NCI-H187 treated with DMSO at 0.1 percent for 48 hours (cell line): Measurements from ENCODE around the gene C20orf204.
A peak's percentile ranks its signal among the peaks of the same experiment; 100 is the strongest.
"Not testable (repeated sequence)": the region's sequence is repeated elsewhere in the genome, so short reads cannot be mapped to it uniquely, and the experiment has no call there.

Source experiments
- DNase-seq: peaks from one replicate; lab custom pipeline; 2025; lab: John Stamatoyannopoulos, UW

The C20orf204 gene, protein sequence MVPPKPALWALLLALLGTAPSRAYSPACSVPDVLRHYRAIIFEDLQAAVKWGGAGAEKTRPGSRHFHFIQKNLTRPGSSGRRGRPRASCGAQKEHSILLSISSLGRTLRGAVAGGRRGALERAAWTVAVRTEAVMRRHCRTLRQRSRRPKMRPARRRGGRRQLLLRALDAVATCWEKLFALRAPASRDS

DNA sequence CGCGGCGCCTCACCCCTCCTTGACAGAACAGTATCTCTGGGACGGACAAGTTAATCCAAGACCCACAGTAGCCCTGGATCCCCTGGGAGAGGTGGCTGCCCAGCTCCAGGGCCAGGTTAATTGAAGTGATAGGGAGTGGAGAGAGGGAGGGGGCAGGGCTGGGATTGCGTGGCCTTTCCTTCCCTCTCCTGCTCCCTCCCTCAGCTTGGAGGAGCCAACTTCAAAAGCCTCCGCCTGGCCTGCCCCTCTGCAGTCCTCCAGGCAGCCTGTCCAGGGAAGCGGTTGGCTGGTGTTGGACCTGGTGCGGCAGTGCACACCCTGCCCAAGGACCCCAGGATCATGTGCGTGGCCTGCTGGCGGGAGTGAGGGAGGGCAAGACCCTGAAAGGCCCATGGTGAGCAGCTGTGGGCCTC lies at the start of gene C20orf204:
C20orf204 (plus strand) TSS at position 250 of the 413 bp plus-strand sequence; CDS start at position 392, 142 bp downstream.
- no peak for DNase-seq

DNA sequence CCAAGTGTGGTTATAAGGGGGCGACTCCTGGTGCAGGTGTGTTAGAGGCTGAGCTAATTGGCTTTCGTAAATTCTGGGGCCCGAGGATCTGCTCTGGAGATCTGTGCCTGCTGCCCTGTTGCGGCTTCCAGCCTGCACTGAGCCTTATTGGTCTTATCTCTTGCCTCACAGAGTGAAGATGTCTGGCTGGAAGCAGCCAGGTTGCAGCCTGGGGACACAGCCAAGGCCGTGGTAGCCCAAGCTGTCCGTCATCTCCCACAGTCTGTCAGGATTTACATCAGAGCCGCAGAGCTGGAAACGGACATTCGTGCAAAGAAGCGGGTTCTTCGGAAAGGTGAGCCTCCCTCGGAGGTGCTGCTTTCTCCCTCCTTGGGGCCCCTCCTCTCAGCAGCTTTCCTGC lies 35.1 kb upstream of the C20orf204 start:
- DNase-seq: no peak

DNA sequence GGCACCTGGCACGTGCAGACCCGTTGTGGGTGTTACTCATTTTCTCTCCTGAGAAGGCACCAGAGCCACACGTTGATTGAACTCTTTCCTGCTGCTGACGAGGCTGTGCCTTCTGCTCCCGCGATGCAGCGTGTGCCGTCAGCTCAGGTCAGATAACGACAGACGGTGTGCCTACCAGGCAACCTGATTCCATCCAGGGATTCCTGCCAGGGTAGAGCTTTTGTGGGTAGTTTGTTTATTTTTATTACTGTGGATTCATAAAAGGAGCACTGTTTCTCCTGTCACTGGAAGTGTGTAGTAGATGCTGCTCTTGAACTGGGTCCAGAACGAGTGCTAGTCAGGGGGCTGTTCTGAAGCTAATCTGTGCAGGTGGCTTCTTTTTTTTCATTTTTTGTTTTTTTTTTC lies 34.4 kb upstream of the C20orf204 start:
- DNase-seq: peak; percentile 33

DNA sequence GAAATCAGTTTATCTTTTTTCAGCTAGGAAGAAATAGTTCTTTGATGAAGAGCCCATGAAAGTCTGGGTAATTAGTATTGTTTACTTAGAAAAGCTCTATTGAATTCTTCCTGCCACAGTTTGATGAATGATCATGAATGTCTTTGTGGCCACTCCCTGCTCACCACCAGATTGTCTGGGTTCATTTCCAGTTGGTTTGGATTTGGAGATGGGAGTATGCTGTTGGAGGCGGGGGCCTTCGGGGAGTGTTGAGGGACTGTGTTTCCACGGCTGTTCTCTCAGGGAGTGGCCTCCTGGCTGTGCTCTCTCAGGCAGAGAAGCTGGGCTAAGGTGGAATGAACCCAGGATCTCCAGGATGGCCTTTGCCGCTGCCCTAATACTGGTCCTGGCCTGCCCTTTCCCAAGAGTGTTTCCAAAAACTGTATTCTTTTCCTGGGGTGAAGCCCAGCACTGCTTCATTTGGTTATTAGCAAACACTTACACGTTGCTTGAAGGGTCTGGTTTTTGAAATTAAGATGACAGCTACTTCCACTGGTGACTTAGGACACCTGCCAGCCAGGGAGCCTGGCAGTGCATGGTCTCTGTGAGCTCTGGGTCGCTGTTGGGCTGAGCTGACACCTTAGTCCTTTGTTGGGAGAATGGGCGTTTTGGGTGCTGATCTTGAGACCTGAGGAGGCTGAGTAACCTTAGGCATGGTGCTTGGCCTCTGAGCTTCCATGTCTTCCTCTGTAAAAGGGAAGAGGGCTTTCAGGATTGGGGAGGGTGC lies 31.8 kb upstream of the C20orf204 start:
- peak; percentile 92 for DNase-seq

DNA sequence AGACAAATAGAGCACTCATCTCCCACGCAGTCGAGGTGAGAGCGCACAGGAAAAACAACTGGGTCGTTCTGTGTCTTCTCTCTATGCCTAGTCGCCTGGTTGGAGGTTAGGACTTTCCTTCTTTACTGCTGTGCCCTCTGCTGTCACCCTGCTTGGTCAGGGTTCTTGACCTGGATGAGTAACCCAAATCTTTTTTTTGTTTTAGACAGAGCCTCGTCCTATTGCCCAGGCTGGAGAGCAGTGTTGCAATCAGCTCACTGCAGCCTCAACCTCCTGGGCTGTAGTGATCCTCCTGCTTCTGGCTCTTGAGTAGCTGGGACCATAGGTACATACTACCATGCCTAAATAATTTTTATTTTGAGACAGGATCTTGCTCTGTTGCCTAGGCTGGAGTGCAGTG lies 30.6 kb upstream of the C20orf204 start:
- no peak for DNase-seq

DNA sequence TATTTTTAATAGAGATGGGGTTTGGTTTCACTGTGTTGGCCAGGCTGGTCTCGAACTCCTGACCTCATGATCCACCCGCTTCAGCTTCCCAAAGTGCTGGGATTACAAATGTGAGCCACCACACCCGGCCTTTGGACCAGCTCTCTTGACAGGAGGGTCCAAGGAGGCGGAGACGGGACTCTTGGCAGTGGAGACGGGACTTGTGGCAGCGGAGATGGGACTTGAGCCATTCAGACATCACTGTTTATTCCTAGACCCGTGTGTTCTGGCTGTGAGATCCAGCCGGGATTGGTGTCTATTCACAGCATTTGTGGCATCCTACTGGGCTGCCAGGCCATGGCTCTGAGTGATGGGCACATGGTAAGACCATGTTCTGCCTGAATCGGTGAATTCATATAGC lies 29.5 kb upstream of the C20orf204 start:
- no peak for DNase-seq

DNA sequence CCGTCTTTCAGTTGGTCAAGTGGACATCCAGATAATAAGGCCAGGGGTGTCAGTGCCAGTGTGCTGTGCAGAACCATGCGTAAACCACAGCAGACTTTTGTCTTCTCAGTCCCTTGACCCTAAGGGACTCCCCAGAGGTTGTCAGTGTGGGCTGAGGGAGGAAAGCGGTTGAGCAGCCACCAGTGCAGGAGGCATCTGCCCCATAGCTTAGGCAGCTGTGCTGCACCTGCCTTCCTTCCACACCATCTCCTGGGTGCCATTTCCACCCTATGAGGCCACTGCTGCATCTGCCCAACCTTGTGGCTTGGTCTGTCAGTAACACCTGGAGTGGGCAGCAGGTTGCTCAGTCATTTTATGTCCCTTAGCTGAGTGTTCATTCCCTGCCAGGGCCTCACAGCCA lies 29.1 kb upstream of the C20orf204 start:
- no peak for DNase-seq

DNA sequence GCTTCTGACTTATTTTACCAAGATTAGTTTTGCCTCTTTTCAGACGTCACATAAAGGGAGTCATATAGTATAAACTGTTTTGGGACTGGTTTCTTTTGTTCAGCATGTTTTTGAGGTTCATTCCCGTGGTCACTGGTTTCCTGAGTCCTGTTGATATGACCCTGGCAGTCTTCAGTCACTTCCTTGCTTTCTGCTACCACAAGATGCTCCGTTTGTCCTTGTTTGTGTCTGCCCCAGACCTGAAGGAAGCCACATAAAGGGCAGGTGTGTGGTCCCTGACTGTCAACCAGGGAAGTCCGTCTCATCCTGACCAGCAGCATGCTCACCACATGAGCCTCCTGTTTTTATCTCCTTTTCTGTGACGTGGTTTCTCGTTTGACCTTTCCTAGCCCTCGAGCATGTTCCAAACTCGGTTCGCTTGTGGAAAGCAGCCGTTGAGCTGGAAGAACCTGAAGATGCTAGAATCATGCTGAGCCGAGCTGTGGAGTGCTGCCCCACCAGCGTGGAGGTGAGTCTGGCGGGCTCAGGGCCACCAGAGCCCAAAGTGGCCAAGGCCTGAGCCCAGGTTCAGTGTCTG lies 26.1 kb upstream of the C20orf204 start:
- DNase-seq: no peak

DNA sequence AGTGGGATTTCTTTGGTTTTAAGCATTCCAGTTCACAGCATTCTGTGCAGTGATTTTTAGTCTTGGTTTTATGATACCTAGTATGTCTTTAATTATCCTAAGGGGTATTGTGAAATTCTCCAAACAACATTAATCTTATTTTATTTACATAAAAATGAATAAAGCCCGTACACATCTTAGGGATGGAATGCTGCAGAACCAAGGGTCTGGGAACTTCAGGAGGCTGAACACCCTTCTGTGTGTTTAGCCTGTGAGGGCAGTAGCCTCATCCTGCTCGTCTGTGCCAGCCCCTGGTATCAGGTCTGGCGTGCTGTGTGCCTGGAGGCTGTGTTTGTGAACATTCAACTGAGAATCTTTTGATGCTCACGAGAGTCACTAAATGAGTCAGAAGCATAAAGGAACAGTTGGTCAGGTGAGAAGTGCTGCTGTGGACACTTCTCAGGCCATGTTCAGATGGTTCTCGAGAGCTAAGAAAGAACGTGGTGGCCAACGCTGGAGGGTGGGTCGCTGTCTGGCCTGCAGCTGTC lies 25.2 kb upstream of the C20orf204 start:
- DNase-seq: no peak

DNA sequence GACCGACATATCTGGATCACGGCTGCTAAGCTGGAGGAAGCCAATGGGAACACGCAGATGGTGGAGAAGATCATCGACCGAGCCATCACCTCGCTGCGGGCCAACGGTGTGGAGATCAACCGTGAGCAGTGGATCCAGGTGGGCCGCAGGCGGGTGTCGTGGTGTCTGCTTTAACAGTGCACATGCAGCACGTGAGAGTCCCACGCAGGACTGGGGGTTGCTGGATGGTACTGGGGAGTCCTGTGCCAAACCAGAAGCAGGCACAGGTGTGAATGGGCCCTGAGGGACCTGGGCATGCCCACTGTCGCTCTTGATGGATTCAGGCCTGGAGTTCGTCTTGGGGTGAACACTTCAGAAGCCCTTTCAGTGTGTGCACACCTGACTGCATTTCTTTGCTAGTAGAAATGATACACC lies 24.6 kb upstream of the C20orf204 start:
- no peak for DNase-seq

DNA sequence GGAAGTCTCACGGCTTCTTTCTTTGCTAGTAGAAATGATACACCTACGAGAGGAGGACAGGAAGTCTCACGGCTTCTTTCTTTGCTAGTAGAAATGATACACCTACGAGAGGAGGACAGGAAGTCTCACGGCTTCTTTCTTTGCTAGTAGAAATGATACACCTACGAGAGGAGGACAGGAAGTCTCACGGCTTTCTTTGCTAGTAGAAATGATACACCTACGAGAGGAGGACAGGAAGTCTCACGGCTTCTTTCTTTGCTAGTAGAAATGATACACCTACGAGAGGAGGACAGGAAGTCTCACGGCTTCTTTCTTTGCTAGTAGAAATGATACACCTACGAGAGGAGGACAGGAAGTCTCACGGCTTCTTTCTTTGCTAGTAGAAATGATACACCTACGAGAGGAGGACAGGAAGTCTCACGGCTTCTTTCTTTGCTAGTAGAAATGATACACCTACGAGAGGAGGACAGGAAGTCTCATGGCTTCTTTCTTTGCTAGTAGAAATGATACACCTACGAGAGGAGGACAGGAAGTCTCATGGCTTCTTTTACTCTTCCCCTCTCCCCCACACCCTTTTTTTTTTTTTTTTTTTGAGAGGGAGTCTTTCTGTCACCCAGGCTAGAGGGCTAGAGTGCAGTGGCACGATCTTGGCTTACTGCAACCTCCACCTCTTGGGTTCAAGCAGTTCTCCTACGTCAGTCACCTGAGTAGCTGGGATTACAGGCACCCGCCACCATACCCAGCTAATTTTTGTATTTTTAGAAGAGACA lies 23.4 kb upstream of the C20orf204 start:
- DNase-seq: not testable (repeated sequence)

DNA sequence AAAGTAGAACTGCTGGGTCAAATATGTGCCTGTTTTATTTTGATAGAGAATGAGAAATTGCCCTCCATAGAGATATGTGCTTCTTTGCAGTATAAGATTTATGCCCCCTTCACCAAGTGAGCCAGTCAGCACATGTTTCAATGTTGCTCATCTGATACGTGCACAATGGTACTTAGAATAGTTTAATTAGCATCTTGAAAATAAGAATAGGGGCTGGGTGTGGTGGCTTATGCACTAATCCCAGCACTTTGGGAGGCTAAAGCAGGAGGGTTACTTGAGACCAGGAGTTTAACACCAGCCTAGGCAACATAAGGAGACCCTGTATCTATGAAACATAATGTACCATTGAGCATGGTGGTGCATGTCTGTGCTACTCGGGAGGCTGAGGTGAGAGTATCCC lies 20.3 kb upstream of the C20orf204 start:
- DNase-seq: no peak

DNA sequence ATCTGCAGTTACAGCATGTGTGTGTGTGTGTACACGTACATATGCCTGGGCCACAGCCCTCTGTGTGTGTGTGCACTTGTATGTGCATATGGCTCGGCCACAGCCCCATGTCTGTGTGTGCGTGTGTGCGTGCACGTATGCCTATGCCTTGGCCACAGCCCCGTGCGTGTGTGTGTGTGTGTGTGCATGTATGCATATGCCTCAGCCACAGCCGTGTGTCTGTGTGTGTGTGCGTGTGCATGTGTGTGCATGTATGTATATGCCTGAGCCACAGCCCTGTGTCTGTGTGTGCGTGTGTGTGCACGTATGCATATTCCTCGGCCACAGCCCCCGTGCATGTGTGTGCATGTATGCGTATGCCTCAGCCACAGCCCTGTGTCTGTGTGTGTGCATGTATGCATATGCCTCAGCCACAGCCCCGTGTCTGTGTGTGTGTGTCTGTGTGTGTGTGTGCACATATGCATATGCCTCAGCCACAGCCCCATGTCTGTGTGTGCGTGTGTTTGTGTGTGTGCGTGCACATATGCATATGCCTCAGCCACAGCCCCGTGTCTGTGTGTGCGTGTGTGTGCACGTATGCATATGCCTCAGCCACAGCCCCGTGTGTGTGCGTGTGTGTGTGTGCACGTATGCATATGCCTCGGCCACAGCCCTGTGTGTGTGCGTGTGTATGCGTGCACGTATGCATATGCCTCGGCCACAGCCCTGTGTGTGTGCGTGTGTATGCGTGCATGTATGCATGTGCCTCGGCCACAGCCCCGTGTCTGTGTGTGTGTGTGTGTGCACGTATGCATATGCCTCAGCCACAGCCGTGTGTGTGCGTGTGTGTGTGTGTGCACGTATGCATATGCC lies 14.6 kb upstream of the C20orf204 start:
- no peak for DNase-seq

DNA sequence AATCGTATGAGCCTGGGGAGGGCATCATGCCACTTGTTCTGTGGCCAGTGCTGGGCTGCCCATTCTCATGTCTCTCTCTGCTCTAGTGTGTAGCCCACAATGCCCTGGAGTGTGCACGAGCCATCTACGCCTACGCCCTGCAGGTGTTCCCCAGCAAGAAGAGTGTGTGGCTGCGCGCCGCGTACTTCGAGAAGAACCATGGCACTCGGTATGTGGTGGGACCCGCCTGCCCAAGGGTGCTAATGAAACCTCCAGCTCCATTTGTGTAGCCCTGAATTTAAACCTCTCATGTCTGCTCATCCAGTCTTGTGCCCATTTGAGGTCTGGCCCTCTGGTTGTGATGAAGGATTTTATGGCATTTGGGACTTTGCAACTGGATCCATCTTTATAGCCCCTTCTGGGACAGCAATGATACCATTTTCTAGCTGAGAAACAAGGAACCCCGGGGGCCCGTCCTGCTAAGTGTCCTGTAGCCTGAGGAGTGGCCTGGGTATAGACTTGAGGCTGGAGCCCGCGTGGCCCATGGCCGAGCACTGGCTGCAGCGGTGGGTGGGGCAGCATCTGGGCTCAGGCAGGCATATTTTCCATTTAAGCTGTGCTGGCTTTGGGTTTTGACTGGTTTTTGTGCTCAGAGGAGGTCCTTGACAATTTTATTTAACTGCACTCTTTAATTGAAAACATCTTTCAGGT lies 13.2 kb upstream of the C20orf204 start:
- no peak for DNase-seq

DNA sequence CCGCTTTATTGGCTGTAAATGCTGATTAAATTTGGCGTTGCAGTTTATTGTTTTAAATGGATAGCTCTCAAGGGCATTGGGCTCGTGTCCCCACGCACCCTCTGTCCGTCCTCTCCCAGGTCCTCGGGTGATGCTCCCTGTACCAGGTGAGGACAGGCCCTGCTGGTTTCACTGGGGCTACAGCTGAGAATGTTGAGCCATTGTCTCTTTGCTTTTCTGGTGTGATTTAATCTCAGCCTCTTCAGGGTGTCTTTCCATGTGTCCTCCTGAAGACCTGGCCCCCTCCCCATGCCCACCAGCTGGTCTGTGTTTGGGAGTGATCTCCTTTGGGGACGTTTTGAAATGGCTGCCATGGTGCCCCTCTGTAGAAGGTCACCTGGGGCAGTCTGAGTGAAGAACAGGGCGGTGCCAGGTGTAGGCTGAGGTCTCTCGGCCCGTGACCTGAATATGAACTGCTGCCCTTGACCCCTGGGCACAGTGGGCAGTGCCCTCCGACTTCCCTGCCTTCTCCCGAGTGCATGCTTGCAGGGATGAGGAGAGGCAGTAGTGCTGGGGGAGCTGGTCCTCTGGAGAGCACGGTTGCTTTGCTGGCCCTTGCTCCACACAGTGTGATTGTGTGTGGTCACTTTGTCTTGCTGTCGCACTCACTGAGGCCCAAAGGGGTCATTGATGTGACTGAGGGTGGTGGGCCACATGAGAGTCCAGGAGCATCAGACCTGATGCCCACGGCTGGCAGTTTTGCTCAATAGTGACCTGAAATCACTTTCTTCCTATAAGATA lies 12.4 kb upstream of the C20orf204 start:
- DNase-seq: no peak

DNA sequence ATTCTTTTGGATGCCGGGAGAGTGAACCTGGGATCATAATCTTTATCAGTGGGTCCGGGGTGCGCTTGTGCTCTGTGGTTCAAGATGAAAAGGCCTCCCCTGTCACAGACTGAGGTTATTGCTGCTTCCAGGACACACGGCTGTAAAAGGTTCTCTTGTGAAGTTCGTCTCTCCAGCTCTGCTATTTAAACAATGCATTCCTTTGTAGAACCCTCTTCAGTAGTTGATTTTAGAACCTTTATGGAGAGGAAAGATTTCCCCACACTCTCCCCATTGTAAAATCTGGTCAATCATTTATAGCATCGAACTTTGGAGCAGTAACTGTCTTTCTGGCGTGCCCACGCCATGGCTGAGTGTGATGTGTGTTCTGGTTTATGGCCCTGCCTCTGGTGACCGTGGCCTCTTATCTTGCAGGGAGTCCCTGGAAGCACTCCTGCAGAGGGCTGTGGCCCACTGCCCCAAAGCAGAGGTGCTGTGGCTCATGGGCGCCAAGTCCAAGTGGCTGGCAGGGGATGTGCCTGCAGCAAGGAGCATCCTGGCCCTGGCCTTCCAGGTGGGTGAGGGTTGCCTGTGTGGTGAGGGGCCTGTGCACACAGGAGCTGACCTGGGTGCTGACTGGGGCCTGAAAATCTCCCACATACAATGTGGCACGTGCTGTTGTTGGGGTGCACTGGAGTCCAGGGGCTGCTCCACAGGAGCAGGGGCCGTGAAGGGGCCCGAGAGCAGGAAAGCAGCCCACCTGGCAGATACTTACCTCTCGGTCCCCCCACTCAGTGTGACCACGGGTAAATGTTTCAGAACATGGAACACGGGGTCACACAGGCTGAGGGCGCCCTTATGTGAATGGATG lies 11.6 kb upstream of the C20orf204 start:
- no peak for DNase-seq

DNA sequence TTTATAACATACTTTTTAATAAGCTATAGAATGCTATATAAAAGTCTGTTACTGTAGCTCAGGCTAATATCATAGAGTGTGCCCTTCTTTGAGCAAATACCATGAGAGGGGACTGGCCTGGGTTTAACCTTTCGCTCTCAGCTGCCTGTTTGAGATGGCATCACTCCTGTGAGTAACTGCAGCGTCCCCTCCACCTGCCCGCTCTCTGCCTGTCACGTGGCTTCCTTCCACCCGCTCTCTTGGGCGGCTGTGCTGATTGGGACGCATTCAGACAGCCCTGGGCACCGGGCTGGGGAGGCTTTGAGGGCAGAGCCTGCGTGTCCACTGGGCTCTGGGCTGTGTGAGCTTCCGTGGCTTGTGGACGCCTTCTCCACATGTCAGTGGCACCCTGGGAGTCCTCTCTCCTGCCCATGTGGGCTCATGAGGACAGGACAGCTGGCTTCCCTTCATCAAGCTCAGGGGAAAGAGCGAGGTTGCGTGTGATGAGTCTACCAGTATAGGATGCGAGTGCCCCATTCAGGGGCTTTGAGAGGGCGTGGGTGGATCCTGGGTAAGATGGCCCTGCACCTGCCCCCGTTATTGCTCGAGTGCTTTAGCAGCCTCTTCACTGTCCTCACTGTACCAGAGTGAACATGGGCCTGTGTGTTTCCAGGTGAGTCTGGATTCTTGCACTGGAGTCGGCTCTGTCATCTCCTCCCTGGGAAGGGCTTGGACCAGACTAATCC lies 10.7 kb upstream of the C20orf204 start:
- DNase-seq: no peak

DNA sequence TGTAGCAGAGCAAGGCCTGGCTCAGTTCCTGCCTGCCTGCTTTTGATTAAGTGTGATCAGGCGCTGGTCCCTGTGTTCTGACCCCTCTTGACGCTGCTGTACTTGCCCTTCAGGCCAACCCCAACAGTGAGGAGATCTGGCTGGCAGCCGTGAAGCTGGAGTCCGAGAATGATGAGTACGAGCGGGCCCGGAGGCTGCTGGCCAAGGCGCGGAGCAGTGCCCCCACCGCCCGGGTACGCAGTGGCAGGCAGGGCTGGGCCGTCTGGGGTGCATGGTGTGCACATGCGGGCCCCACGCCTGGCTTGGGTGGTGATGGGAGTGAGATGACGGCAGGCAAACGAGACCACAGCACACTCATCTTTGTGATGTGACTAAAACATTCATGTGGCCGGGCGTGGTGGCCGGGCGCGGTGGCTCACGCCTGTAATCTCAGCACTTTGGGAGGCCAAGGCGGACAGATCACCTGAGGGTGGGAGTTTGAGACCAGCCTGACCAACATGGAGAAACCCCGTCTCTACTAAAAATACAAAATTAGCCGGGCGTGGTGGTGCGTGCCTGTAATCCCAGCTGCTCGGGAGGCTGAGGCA lies 10.1 kb upstream of the C20orf204 start:
- no peak for DNase-seq
